Thoracic aorta (tissue), 2 donors: ENCODE measurements around the gene GLT6D1. TPM values are rescaled to one million over a fixed set of nuclear protein-coding genes. Genes with fewer than 3 reads are reported as not detected.

Experiments used
- ATAC-seq: fragments of 150-250 bp; one replicate; pipeline ENCODE4 v1.8.0; 2017; ENCODE audit warnings: low read depth; ENCODE audit not compliant: insufficient number of reproducible peaks, low FRiP score
- DNase-seq: peaks from one replicate; pipeline ENCODE4 v3.0.0-alpha.2; 2020; ENCODE audit warnings: low spot score
- H3K27ac ChIP-seq, 2 donors: fragments of 200-600 bp; sonication (generic); 1 replicate in 1 of 2; 2 replicates in 1 of 2; pipeline ENCODE4 v1.5.1; 2016; ENCODE audit warnings: mild to moderate bottlenecking in 2 of 2, moderate library complexity in 2 of 2
- H3K27me3 ChIP-seq: fragments of 200-600 bp; sonication (generic); replicated peaks from 2 replicates; pipeline ENCODE4 v1.6.0; 2016; ENCODE audit warnings: mild to moderate bottlenecking; ENCODE audit not compliant: insufficient read depth
- H3K36me3 ChIP-seq: fragments of 200-600 bp; sonication (generic); one replicate; pipeline ENCODE4 v1.5.1; 2016
- H3K4me1 ChIP-seq, 2 donors: fragments of 200-600 bp; sonication (generic); 1 replicate in 1 of 2; 2 replicates in 1 of 2; pipeline versions ENCODE4 v1.5.1 to v1.6.0; 2016; ENCODE audit warnings: low read depth in 2 of 2, mild to moderate bottlenecking in 1 of 2; ENCODE audit not compliant: control insufficient read depth in 1 of 2
- H3K4me3 ChIP-seq: fragments of 200-600 bp; sonication (generic); 2 replicates; pipeline ENCODE4 v1.5.1; 2016; ENCODE audit warnings: mild to moderate bottlenecking
- H3K9me3 ChIP-seq: fragments of 200-600 bp; sonication (generic); 2 replicates; pipeline ENCODE4 v1.5.1; 2016
- CTCF ChIP-seq: fragments of 200-600 bp; sonication (generic); IDR thresholded peaks from one replicate; pipeline ENCODE4 v1.5.1; 2019; ENCODE audit warnings: antibody characterized with exemption
- total RNA-seq, 2 donors: library from RNA; depleted of rRNA; stranded (reverse); fragments of >200 nt; gene quantifications; one replicate each; pipeline versions ENCODE4 v1.1.0 to v1.2.3, GENCODE V29; 2016

Gene GLT6D1
- total RNA-seq, 2 donors from 2014 or later = not detected

- Histone ChIP-seq H3K4me1 (no peaks in the 10 kb centered on the region), H3K9me3 (no peaks in the 10 kb centered on the region), H3K27me3 (no peaks in the 10 kb centered on the region), H3K4me3 (no peak overlapping the region), H3K36me3 (no peaks in the 10 kb centered on the region), H3K27ac (no peak overlapping the region)
- ATAC-seq = no peak
- DNase-seq = no peak
- TF ChIP-seq CTCF = no peak
These were observed 43.1 kb downstream of the GLT6D1 start for GRCh38 chr9:135596211-135596610.

- DNase-seq = no peak
- H3K27me3 ChIP-seq = no peaks in the 10 kb centered on the region
These were observed 46.7 kb downstream of the GLT6D1 start for GRCh38 chr9:135592625-135593024.

GRCh38 chr9:135592331-135592590, 47.1 kb downstream of the GLT6D1 start:
- H3K27ac ChIP-seq = no peak overlapping the region
- TF ChIP-seq CTCF = no peak
- H3K4me3 ChIP-seq = no peak overlapping the region
- no peaks in the 10 kb centered on the region for H3K36me3 ChIP-seq
- H3K27me3 ChIP-seq = no peaks in the 10 kb centered on the region
- no peak for ATAC-seq
- no peaks in the 10 kb centered on the region for H3K9me3 ChIP-seq
- DNase-seq = no peak
- H3K4me1 ChIP-seq = no peaks in the 10 kb centered on the region

More at GRCh38 chr9:135592625-135593024, 46.7 kb downstream of the GLT6D1 start:
- Histone ChIP-seq H3K27ac (no peak overlapping the region), H3K9me3 (no peaks in the 10 kb centered on the region), H3K36me3 (no peaks in the 10 kb centered on the region), H3K4me1 (no peaks in the 10 kb centered on the region), H3K4me3 (no peak overlapping the region)
- no peak for ATAC-seq
- TF ChIP-seq CTCF = no peak

GRCh38 chr9:135591506-135592330, 47.6 kb downstream of the GLT6D1 start:
- Histone ChIP-seq H3K27me3 (no peaks in the 10 kb centered on the region), H3K4me1 (no peaks in the 10 kb centered on the region), H3K4me3 (no peak overlapping the region), H3K27ac (no peak overlapping the region), H3K9me3 (no peaks in the 10 kb centered on the region), H3K36me3 (no peaks in the 10 kb centered on the region)
- no peak for TF ChIP-seq CTCF
- ATAC-seq (no peak), DNase-seq (no peak)

- Histone ChIP-seq H3K27ac (no peak overlapping the region), H3K27me3 (no peaks in the 10 kb centered on the region), H3K4me3 (no peak overlapping the region), H3K4me1 (no peaks in the 10 kb centered on the region), H3K9me3 (no peaks in the 10 kb centered on the region), H3K36me3 (no peaks in the 10 kb centered on the region)
- DNase-seq = no peak
- no peak for TF ChIP-seq CTCF
- ATAC-seq = no peak
These were observed 48.8 kb downstream of the GLT6D1 start for GRCh38 chr9:135590486-135591079.
